ENCODE measurements around the gene MMS19.
"Not testable (repeated sequence)": the region's sequence is repeated elsewhere in the genome, so short reads cannot be mapped to it uniquely, and the experiment has no call there.

The MMS19 gene

GRCh38 chr10:97528876-97529275, 30.7 kb upstream of the MMS19 start:
- not testable (repeated sequence) for DNase-seq (ENCODE audit: low read depth)

- DNase-seq (ENCODE audit: low read depth) = no peak
These were observed 27.5 kb upstream of the MMS19 start for GRCh38 chr10:97525683-97526110.

- no peak for DNase-seq (ENCODE audit: low read depth)
These were observed 26.9 kb upstream of the MMS19 start for GRCh38 chr10:97525086-97525485.

DNA sequence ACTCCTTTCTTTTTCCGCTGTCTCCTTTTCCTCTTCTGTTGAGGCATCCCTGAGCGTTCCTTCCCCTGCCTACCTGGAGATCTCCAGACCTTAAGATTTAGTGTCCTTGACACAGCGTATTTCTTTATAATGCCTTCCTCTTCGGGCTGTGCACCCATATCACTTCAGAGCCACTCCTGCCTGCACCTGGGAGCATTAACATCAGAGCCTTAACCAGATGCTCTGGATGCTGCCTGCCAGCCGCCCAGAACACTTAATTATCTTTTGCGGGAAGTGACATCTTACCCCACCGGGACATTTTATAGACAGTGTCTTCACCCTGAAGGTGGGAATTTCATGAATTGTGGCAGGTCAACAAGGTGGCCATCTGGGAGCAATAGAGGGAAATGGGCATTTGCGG, 24.7 kb upstream of the MMS19 start:
- DNase-seq (ENCODE audit: low read depth) = no peak

- DNase-seq (ENCODE audit: low read depth) = no peak
These were observed 23.8 kb upstream of the MMS19 start for GRCh38 chr10:97522071-97522470.

- no peak for DNase-seq (ENCODE audit: low read depth)
These were observed 22.9 kb upstream of the MMS19 start for GRCh38 chr10:97520978-97521761.

DNA sequence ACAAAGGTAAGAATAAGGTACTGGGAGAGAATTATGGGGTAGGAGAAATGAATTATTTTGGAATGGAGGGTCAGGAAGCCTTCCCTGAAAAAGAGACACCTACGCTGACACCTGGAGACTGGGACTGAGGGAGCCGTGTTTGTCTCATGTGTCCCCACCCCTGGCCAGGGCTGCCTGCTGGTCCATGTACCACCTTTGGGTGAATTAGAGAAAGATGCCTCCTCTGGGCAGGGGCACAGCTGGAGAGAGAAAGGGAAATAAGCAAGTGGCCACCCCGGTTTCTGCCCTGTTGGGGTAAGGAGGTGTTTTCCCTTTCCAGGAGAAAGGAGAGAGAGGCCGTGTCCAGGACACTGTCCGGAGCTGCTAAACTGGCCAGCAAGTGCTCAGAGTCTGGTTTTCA, 22.3 kb upstream of the MMS19 start:
- no peak for DNase-seq (ENCODE audit: low read depth)

GRCh38 chr10:97519342-97519741, 21.1 kb upstream of the MMS19 start:
- no peak for DNase-seq (ENCODE audit: low read depth)

- DNase-seq (ENCODE audit: low read depth) = no peak
These were observed 20.2 kb upstream of the MMS19 start for GRCh38 chr10:97518301-97519043.

- DNase-seq (ENCODE audit: low read depth) = no peak
These were observed 19.6 kb upstream of the MMS19 start for GRCh38 chr10:97517778-97518300.

DNA sequence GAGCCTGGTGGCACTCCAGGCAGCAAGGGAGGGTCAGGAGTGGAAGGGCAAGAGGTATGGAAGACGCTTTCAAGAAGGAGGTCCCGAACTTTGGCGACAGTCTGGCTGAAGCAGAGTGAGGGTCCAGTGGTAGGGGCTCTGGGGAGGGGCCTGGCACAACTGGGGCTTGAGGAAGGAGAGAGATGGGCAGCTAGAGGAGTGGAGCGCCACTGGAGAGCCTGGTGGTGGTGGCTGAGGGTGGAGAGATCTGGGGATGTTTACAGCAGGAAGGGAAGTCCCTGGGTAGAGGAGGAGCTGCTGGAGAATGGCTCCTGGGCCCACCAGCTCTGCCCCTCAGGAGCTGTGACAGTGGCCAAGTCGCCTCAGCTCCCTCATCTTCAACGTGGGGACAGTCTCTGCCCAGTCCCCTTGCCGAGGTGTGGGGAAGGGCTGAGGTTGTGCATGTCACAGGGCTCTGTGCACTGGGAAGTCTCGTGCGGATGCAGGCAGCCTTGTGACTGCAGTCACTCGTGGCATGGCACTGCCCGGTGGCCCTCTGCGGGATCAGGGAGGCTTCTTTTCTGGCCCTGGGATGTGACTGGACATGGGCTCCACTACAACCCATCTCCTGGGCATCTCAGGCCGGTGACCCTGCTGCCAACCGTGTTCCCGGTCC, 19.0 kb upstream of the MMS19 start:
- DNase-seq (ENCODE audit: low read depth) = no peak

DNA sequence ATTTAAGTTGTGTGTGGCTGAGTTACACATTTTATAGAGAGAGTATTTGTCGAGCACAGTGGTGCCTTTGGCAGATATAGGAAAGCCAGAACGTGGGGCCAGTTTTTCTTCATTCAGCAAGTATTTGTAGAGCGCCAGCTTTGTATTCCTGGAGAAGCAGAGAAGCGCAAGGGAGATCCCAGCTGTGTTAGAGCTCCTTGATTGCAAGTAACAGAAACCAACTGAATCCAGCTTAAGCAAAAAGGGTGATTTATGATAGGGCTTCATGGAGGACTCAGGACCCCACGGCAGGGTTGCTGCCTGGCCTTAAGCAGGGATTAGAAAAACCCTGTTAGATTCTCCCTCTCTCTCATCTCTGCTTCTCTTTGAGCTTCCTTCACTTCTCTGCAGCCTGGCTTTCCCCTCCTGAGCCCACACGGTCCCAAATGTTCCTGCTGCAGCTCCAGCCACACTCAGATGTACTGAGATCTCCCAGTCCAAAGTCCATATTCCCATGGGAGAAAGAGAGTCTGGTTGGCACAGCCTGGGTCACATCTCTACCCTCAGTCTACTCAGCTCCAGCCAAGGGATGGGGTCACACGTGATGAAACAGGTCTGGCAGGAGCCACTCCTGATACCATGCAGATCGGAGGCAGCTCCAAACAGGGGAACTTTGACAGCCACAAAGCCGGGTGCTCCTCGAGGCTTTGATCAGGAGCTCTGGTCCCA, 17.2 kb upstream of the MMS19 start:
- no peak for DNase-seq (ENCODE audit: low read depth)

DNA sequence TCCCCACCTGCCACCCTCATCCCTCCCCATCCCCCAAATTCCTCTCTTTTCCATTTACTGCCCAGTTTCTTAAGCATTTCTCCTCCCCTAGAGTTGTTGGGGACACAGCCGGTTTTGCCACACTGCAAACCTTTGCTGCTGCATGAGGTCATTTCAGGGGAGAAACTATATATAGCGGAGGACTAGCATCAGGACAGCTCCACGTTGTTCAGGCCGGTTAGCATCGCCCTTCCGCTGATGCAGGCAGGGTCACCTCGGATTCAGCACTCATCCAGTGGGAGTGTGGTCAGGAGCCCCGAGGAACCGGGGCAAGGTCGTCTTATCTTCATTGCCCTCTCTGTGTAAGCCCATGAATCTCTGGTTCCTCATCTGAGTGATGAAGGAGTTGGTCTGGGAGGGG, 16.1 kb upstream of the MMS19 start:
- no peak for DNase-seq (ENCODE audit: low read depth)

- no peak for DNase-seq (ENCODE audit: low read depth)
These were observed 14.8 kb upstream of the MMS19 start for GRCh38 chr10:97512993-97513392.

DNA sequence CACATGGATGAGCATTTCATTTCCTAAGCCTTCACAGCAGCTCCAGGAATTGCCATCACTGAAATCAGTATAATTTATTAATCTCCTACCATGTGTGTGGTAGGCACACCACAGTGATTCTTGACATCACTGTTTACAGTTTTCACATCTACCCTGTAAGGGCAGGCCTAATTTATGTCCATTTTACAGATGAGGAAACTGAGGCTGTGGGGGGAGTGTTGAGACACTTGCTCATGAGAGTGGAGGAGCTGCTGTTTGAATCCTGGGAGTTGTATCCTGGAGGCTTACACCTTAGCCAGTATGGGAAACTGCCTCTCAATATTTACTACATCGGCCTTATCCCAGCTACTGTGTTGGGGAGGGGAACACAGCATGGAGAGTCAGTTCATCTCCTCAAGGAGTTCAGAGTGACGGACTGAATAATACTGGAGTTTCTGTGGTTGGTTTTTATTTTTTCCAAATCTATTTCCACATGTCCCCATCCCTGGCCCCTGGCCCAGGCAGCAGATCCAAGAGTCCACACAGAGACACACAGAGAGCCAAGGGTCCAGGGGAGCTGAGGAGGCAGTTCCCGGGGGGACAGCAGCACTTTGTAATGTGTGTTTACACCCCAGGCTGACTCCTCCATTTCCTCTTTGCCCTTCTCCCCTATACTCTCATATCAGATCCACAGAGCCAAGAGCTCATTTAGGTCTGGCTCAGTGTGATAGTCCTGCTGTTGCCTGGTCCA, 13.7 kb upstream of the MMS19 start:
- no peak for DNase-seq (ENCODE audit: low read depth)

GRCh38 chr10:97510686-97511085, 12.5 kb upstream of the MMS19 start:
- no peak for DNase-seq (ENCODE audit: low read depth)

DNA sequence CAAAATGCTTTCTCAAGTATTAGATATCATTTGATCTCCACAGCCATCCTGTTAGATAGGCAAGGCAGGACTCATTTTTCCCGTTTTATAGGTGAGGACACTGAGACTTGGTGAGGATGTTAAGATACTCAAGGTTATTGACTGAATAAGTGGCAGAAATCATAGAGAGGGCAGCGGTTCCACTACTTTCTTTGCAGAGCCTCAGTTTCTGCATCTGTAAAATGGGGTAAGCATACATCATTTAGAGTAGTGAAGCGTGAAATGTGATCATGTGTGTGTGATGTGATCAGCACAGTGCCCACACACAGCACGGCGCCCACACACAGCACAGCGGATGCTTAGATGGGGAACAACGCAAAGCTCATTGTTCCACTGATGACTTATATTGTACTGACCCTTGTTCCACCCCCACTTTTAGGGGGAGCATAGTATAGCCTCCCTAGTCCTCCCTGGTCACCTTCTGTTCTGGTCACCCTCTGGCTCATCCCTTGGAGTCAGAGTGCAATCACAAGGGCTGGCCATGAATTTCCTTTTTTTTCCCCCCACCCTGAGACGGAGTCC, 11.0 kb upstream of the MMS19 start:
- DNase-seq (ENCODE audit: low read depth) = no peak

- no peak for DNase-seq (ENCODE audit: low read depth)
These were observed 10.1 kb upstream of the MMS19 start for GRCh38 chr10:97508342-97508741.

GRCh38 chr10:97506199-97506991, 8.2 kb upstream of the MMS19 start:
- DNase-seq (ENCODE audit: low read depth) = no peak

DNA sequence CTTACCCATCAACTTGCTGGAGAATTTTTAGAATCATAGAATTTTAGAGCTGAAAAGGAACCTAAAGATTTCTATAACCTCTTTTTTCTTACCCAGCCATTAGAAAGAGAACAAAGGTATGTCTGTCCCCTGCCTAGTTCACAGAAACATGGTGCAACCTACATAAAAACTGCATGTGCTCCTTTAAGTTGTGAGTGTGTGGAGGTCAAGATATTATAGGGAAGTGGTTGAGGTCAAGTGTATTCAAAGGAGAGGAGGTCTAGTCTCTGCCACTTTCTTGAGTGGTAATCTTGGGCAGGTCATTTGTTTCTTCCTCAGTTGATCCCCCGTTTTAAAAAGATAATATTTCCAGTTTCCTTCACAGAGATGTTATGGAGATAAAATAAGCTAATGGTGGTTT, 6.9 kb upstream of the MMS19 start:
- DNase-seq (ENCODE audit: low read depth) = no peak

Data from activated T-cell treated with anti-CD3 and anti-CD28 coated beads for 48 hours (primary cell).